ENCODE data around the gene KLHDC3.

- TF ChIP-seq CTCF (IDR thresholded peaks at IDR 0.05): no peak
- TF ChIP-seq POLR2A (IDR thresholded peaks at IDR 0.05): no peak
Measured at GRCh38 chr6:43055966-43056365, 41.9 kb downstream of the KLHDC3 start.

All from right lobe of liver (tissue), 4 donors.